ENCODE results near the gene VEGFA.

DNA sequence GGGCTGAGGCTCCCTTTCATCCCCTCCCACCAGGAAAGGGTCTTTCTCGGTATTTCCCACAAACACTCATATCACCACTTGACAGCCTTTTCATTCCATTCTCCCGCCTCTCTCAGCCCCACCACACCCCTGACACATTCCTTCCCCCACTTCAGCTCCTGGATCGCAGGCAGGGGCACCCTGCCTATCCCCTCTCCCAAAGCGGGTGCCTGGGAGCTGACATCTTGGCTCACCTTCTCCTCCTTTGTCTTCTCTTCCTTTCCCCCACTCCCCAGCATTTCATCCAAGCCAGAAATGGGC is 10.2 kb upstream of the VEGFA start:
- TF ChIP-seq CBX8 (IDR thresholded peaks at IDR 0.05; ENCODE audit: borderline replicate concordance, low read depth, low read length) (no peak), ZNF274 (IDR thresholded peaks at IDR 0.05; ENCODE audit: borderline replicate concordance, extremely low read depth, low read length) (no peak), POLR2A (IDR thresholded peaks at IDR 0.05; ENCODE audit: control extremely low read depth in 1 of 2, low read depth in 2 of 2, low read length in 2 of 2) (no peak), CEBPB (IDR thresholded peaks at IDR 0.05; ENCODE audit: low read depth, low read length) (no peak), GABPA (IDR thresholded peaks at IDR 0.05; ENCODE audit: borderline replicate concordance, insufficient read depth, low read length) (no peak), EP300 (IDR thresholded peaks at IDR 0.05; ENCODE audit: borderline replicate concordance in 1 of 2, low read depth in 2 of 2, low read length in 2 of 2) (no peak), RAD21 (IDR thresholded peaks at IDR 0.05 in 1 of 2, conservative IDR thresholded peaks at IDR 0.05 in 1 of 2; ENCODE audit: low read depth in 2 of 2, low read length in 2 of 2) (no peak), SP2 (IDR thresholded peaks at IDR 0.05; ENCODE audit: low read length) (no peak), EZH2 (IDR thresholded peaks at IDR 0.05; ENCODE audit: low read depth, low read length, severe bottlenecking) (no peak)
- TF ChIP-seq, protein P1, sequence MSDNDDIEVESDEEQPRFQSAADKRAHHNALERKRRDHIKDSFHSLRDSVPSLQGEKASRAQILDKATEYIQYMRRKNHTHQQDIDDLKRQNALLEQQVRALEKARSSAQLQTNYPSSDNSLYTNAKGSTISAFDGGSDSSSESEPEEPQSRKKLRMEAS (IDR thresholded peaks at IDR 0.05), result no peak
